Cardiac muscle cell (in vitro differentiated cells and primary cell): ENCODE results near the gene COL23A1. TPM values are rescaled to one million over a fixed set of nuclear protein-coding genes. Genes with fewer than 3 reads are reported as not detected.

Experiments
- DNase-seq, 2 donors: peaks; one replicate each; pipeline versions ENCODE4 v3.0.0 to v3.0.0-alpha.2; 2010 to 2017; ENCODE audit warnings: low read depth in 1 of 2, low spot score in 1 of 2
- H3K27ac ChIP-seq: fragments of 200-600 bp; sonication (generic); 2 replicates; pipeline ENCODE4 v1.5.1; 2016
- H3K27me3 ChIP-seq: fragments of 200-600 bp; sonication (generic); 2 replicates; pipeline ENCODE4 v1.6.0; 2016; ENCODE audit warnings: control low read depth
- H3K36me3 ChIP-seq: fragments of 200-600 bp; sonication (generic); 2 replicates; pipeline ENCODE4 v1.5.1; 2016; ENCODE audit warnings: control low read depth
- H3K4me1 ChIP-seq: fragments of 200-600 bp; sonication (generic); 2 replicates; pipeline ENCODE4 v1.8.1; 2017; ENCODE audit warnings: low read depth, mild to moderate bottlenecking, mixed run types
- H3K4me3 ChIP-seq: fragments of 200-600 bp; sonication (generic); 2 replicates; pipeline ENCODE4 v1.5.1; 2016; ENCODE audit warnings: mild to moderate bottlenecking
- H3K9me3 ChIP-seq: fragments of 200-600 bp; sonication (generic); 2 replicates; pipeline ENCODE4 v1.5.1; 2017; ENCODE audit warnings: low read depth, mild to moderate bottlenecking, control low read depth
- polyA plus RNA-seq: library from polyadenylated mRNA; unstranded; fragments of >200 nt; fragmentation: Nextera tagmentation; extraction: Ambion mirVana; gene quantifications from 2 replicates; pipeline ENCODE4 v1.2.1, GENCODE V29; 2016
- total RNA-seq: library from RNA; depleted of rRNA; stranded (reverse); fragments of >200 nt; gene quantifications from 2 replicates; pipeline ENCODE4 v1.2.3, GENCODE V29; 2016
- TF ChIP-seq, protein P1 (sequence below): IDR thresholded peaks from 2 replicates; pipeline ENCODE4 v1.5.1; 2012; ENCODE audit warnings: low read depth, mild to moderate bottlenecking, low read length

The COL23A1 gene
- total and polyA plus RNA-seq, 2 experiments from 2014 or later, result 28.9 to 43.0 TPM

DNA sequence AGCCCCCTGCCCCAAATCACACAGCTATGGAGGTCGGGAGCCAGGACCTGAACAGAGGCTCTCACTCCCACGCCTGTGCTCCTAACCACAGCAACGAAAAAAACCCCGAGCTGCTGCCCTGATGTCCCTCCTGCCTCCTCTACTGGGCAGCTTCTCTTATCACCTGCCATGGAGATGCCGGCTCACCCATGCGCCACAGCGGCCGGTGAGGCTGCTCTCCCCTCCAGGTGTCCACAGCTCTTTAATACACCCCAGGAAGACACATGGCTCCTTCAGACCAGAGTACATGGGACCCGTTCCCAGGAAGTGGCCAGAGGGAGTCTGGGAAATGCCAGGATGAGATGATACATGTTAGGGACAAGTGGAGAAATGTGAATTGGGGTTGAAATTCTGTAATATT is 110.9 kb downstream of the COL23A1 start:
- Histone ChIP-seq H3K4me3 (no peak overlapping the region), H3K27ac (no peak overlapping the region), H3K36me3 (no peaks in the 10 kb centered on the region), H3K9me3 (no peaks in the 10 kb centered on the region), H3K27me3 (no peaks in the 10 kb centered on the region), H3K4me1 (peaks cover 5% of the 10 kb centered on the region)
- DNase-seq, result no peak
- TF ChIP-seq, protein P1, sequence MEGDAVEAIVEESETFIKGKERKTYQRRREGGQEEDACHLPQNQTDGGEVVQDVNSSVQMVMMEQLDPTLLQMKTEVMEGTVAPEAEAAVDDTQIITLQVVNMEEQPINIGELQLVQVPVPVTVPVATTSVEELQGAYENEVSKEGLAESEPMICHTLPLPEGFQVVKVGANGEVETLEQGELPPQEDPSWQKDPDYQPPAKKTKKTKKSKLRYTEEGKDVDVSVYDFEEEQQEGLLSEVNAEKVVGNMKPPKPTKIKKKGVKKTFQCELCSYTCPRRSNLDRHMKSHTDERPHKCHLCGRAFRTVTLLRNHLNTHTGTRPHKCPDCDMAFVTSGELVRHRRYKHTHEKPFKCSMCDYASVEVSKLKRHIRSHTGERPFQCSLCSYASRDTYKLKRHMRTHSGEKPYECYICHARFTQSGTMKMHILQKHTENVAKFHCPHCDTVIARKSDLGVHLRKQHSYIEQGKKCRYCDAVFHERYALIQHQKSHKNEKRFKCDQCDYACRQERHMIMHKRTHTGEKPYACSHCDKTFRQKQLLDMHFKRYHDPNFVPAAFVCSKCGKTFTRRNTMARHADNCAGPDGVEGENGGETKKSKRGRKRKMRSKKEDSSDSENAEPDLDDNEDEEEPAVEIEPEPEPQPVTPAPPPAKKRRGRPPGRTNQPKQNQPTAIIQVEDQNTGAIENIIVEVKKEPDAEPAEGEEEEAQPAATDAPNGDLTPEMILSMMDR, result no peak

DNA sequence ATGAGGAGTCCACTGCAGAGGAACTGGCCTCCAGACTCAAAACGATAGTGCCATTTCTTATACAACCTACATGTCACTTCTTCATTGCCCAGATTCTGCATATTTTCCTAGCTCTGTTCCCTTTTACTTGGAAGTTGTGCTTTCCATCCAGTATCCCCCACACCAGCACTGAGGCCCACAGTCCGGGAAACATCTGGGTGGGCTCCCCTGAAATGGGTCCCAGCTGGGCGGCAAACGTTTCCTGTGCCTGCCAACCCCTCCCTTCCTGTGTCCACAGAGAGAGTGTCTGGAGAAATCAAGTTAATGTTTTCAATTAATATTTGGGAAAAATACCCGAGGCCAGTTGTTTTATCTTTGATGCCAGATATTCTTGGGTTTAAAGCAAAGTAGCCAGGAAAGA is 111.8 kb downstream of the COL23A1 start:
- no peaks in the 10 kb centered on the region for H3K9me3 ChIP-seq
- H3K27ac ChIP-seq, result no peak overlapping the region
- TF ChIP-seq, protein P1, result no peak
- H3K36me3 ChIP-seq, result no peaks in the 10 kb centered on the region
- no peaks in the 10 kb centered on the region for H3K27me3 ChIP-seq
- no peak for DNase-seq
- H3K4me1 ChIP-seq, result peaks cover 12% of the 10 kb centered on the region
- H3K4me3 ChIP-seq, result no peak overlapping the region

GRCh38 chr5:178477802-178478201 is 112.4 kb downstream of the COL23A1 start:
- H3K9me3 ChIP-seq, result no peaks in the 10 kb centered on the region
- DNase-seq, result no peak
- H3K36me3 ChIP-seq, result no peaks in the 10 kb centered on the region
- H3K27me3 ChIP-seq, result no peaks in the 10 kb centered on the region
- no peak overlapping the region for H3K27ac ChIP-seq
- H3K4me3 ChIP-seq, result no peak overlapping the region
- peaks cover 12% of the 10 kb centered on the region for H3K4me1 ChIP-seq
- TF ChIP-seq, protein P1, result no peak

GRCh38 chr5:178476972-178477754 is 113.0 kb downstream of the COL23A1 start:
- H3K27ac ChIP-seq, result no peak overlapping the region

GRCh38 chr5:178476531-178476930 is 113.7 kb downstream of the COL23A1 start:
- TF ChIP-seq, protein P1, result no peak
- Histone ChIP-seq H3K9me3 (no peaks in the 10 kb centered on the region), H3K36me3 (no peaks in the 10 kb centered on the region), H3K27me3 (no peaks in the 10 kb centered on the region), H3K27ac (no peak overlapping the region), H3K4me1 (peaks cover 12% of the 10 kb centered on the region), H3K4me3 (no peak overlapping the region)
- DNase-seq, result no peak

More at GRCh38 chr5:178476972-178477754, 113.0 kb downstream of the COL23A1 start:
- Histone ChIP-seq H3K27me3 (no peaks in the 10 kb centered on the region), H3K9me3 (no peaks in the 10 kb centered on the region), H3K36me3 (no peaks in the 10 kb centered on the region), H3K4me1 (peaks cover 12% of the 10 kb centered on the region), H3K4me3 (no peak overlapping the region)
- DNase-seq, result no peak
- TF ChIP-seq, protein P1, result no peak
